H9 (cell line): Measurements from ENCODE around the gene GRB10. TPM values are rescaled to one million over a fixed set of nuclear protein-coding genes. Genes with fewer than 3 reads are reported as not detected.

ENCODE experiments used
- DNase-seq: peaks from one replicate; pipeline ENCODE4 v3.0.0-alpha.2; 2017
- H2AFZ ChIP-seq: one replicate; pipeline ENCODE4 v1.6.1; 2013; ENCODE audit warnings: mild to moderate bottlenecking, low read length, control low read depth, moderate library complexity
- H2AK5ac ChIP-seq: 2 replicates; pipeline ENCODE4 v1.6.1; 2013; ENCODE audit warnings: low read length, control low read depth, mixed read lengths; ENCODE audit not compliant: insufficient read length
- H2BK120ac ChIP-seq: one replicate; pipeline ENCODE4 v1.6.1; 2013; ENCODE audit warnings: low read depth, mild to moderate bottlenecking, low read length, control low read depth, inconsistent platforms; ENCODE audit not compliant: poor library complexity, severe bottlenecking
- H2BK12ac ChIP-seq: 2 replicates; pipeline ENCODE4 v1.6.1; 2013; ENCODE audit warnings: low read length, control low read depth, mixed read lengths, low read depth; ENCODE audit not compliant: insufficient read length
- H2BK15ac ChIP-seq: 2 replicates; pipeline ENCODE4 v1.6.1; 2013; ENCODE audit warnings: low read depth, low read length, control low read depth
- H2BK20ac ChIP-seq: one replicate; pipeline ENCODE4 v1.6.1; 2013; ENCODE audit warnings: low read depth, mild to moderate bottlenecking, low read length, control low read depth, inconsistent platforms; ENCODE audit not compliant: poor library complexity, severe bottlenecking
- H2BK5ac ChIP-seq: 2 replicates; pipeline ENCODE4 v1.6.1; 2013; ENCODE audit warnings: low read length, control low read depth, mixed read lengths; ENCODE audit not compliant: insufficient read length
- H3K14ac ChIP-seq: 2 replicates; pipeline ENCODE4 v1.6.1; 2013; ENCODE audit warnings: low read length, control low read depth; ENCODE audit not compliant: insufficient read depth
- H3K18ac ChIP-seq: 2 replicates; pipeline ENCODE4 v1.6.1; 2013; ENCODE audit warnings: low read depth, mild to moderate bottlenecking, mixed read lengths, low read length, control low read depth; ENCODE audit not compliant: insufficient read length
- H3K23ac ChIP-seq: 2 replicates; pipeline ENCODE4 v1.6.1; 2013; ENCODE audit warnings: low read length, control low read depth, mixed read lengths, low read depth; ENCODE audit not compliant: insufficient read length
- H3K23me2 ChIP-seq: 2 replicates; pipeline ENCODE4 v1.6.1; 2013; ENCODE audit warnings: low read depth, mild to moderate bottlenecking, mixed read lengths, low read length, control low read depth; ENCODE audit not compliant: insufficient read length, poor library complexity, severe bottlenecking
- H3K27ac ChIP-seq: 2 replicates; pipeline ENCODE4 v1.5.1; 2013; ENCODE audit warnings: low read length, control low read depth, mixed read lengths, low read depth; ENCODE audit not compliant: insufficient read length
- H3K27me3 ChIP-seq: 2 replicates; pipeline ENCODE4 v1.6.1; 2013; ENCODE audit warnings: low read length, control low read depth, inconsistent platforms; ENCODE audit not compliant: insufficient read depth
- H3K4ac ChIP-seq: 2 replicates; pipeline ENCODE4 v1.6.1; 2013; ENCODE audit warnings: low read depth, mild to moderate bottlenecking, control low read depth, inconsistent platforms, low read length, moderate library complexity
- H3K4me1 ChIP-seq: 2 replicates; pipeline ENCODE4 v1.6.1; 2013; ENCODE audit warnings: low read length, control low read depth, inconsistent platforms; ENCODE audit not compliant: insufficient read depth
- H3K4me2 ChIP-seq: 2 replicates; pipeline ENCODE4 v1.6.1; 2013; ENCODE audit warnings: low read length, control low read depth, mixed read lengths; ENCODE audit not compliant: insufficient read length, insufficient read depth
- H3K56ac ChIP-seq: 2 replicates; pipeline ENCODE4 v1.6.1; 2013; ENCODE audit warnings: low read depth, mild to moderate bottlenecking, mixed read lengths, low read length, control low read depth; ENCODE audit not compliant: insufficient read length
- H3K79me1 ChIP-seq: 2 replicates; pipeline ENCODE4 v1.6.1; 2013; ENCODE audit warnings: low read depth, mild to moderate bottlenecking, moderate library complexity, low read length, control low read depth, inconsistent platforms; ENCODE audit not compliant: insufficient read depth, poor library complexity, severe bottlenecking
- H3K79me2 ChIP-seq: 2 replicates; pipeline ENCODE4 v1.6.1; 2013; ENCODE audit warnings: low read length, control low read depth, inconsistent platforms; ENCODE audit not compliant: insufficient read depth
- H3K9ac ChIP-seq: 2 replicates; pipeline ENCODE4 v1.6.1; 2013; ENCODE audit warnings: low read length, control low read depth, mixed read lengths; ENCODE audit not compliant: insufficient read length; ENCODE audit errors: extremely low read depth
- H3K9me3 ChIP-seq: one replicate; pipeline ENCODE4 v1.6.1; 2013; ENCODE audit warnings: low read depth, low read length, inconsistent platforms; ENCODE audit not compliant: control insufficient read depth
- H3T11ph ChIP-seq: one replicate; pipeline ENCODE4 v1.6.1; 2013; ENCODE audit warnings: mild to moderate bottlenecking, low read length, control low read depth, inconsistent platforms
- H4K20me1 ChIP-seq: one replicate; pipeline ENCODE4 v1.6.1; 2013; ENCODE audit not compliant: control insufficient read depth, insufficient read length, insufficient read depth
- H4K5ac ChIP-seq: 2 replicates; pipeline ENCODE4 v1.6.1; 2013; ENCODE audit warnings: low read depth, mild to moderate bottlenecking, mixed read lengths, low read length, control low read depth; ENCODE audit not compliant: insufficient read length
- H4K8ac ChIP-seq: replicated peaks from 2 replicates; pipeline ENCODE4 v1.6.1; 2013; ENCODE audit warnings: low read length, control low read depth, mixed read lengths, low read depth; ENCODE audit not compliant: insufficient read length
- H4K91ac ChIP-seq: 2 replicates; pipeline ENCODE4 v1.6.1; 2013; ENCODE audit warnings: low read depth, mild to moderate bottlenecking, moderate library complexity, mixed read lengths, low read length, control low read depth; ENCODE audit not compliant: insufficient read length
- H3K27ac Mint-ChIP-seq, 3 experiments: 2 replicates in 2 of 3; 3 replicates in 1 of 3; pipeline ENCODE4 v1.8.0; 2020 to 2021; ENCODE audit warnings: mixed read lengths in 3 of 3, mild to moderate bottlenecking in 1 of 3, moderate library complexity in 1 of 3
- H3K27me3 Mint-ChIP-seq: 2 replicates; pipeline ENCODE4 v1.8.0; 2021; ENCODE audit warnings: low read depth, mild to moderate bottlenecking, moderate library complexity, mixed read lengths
- H3K36me3 Mint-ChIP-seq, 3 experiments: 2 replicates in 2 of 3; 3 replicates in 1 of 3; pipeline ENCODE4 v1.8.0; 2020 to 2021; ENCODE audit warnings: low read depth in 3 of 3, mixed read lengths in 3 of 3; ENCODE audit not compliant: insufficient read depth in 1 of 3
- H3K4me1 Mint-ChIP-seq, 2 experiments: 2 replicates each; pipeline ENCODE4 v1.8.0; 2020; ENCODE audit warnings: mixed read lengths in 2 of 2
- H3K4me3 Mint-ChIP-seq, 2 experiments: 2 replicates in 1 of 2; 3 replicates in 1 of 2; pipeline ENCODE4 v1.8.0; 2020 to 2021; ENCODE audit warnings: mild to moderate bottlenecking in 2 of 2, mixed read lengths in 2 of 2, moderate library complexity in 1 of 2
- H3K9me3 Mint-ChIP-seq, 2 experiments: 2 replicates in 1 of 2; 3 replicates in 1 of 2; pipeline ENCODE4 v1.8.0; 2020; ENCODE audit warnings: mild to moderate bottlenecking in 2 of 2, mixed read lengths in 2 of 2, moderate library complexity in 1 of 2
- CTCF ChIP-seq: fragments of 200-600 bp; sonication (generic); conservative IDR thresholded peaks from 3 replicates; pipeline ENCODE4 v1.8.0; 2021; ENCODE audit warnings: antibody characterized with exemption, mild to moderate bottlenecking
- WGBS: extraction: QIAGEN DNeasy Blood & Tissue Kit; methylation state at CpG from one replicate; pipeline ENCODE4 v1.1.7; 2013; ENCODE audit warnings: missing lambda C conversion rate, low lambda C conversion rate, mixed read lengths; ENCODE audit not compliant: insufficient read length; ENCODE audit errors: extremely low coverage; 5-methylcytosine and 5-hydroxymethylcytosine counted together
- total RNA-seq: library from RNA; stranded (reverse); gene quantifications from 2 replicates; pipeline ENCODE4 v1.2.1, GENCODE V29; 2021

Gene GRB10
- total RNA-seq, 1 experiment from 2014 or later, result 108 TPM

- Histone ChIP-seq H2BK20ac (no peak overlapping the region), H3K14ac (no peak overlapping the region), H3K23ac (no peak overlapping the region), H3K18ac (no peak overlapping the region), H3K27ac (no peak overlapping the region), H3K4me2 (no peak overlapping the region), H2BK5ac (no peak overlapping the region), H3K56ac (no peak overlapping the region), H2BK120ac (no peak overlapping the region), H2AFZ (no peak overlapping the region), H4K8ac (no peak overlapping the region), H3K79me2 (peaks cover 5% of the 10 kb centered on the region; the same call in 1 of the 2 replicates), H2BK12ac (no peak overlapping the region), H2AK5ac (no peak overlapping the region), H3K27me3 (peaks cover 7% of the 10 kb centered on the region; the same call in 1 of the 2 replicates), H3K9ac (no peak overlapping the region), H3K4ac (no peak overlapping the region), H4K5ac (no peak overlapping the region), H2BK15ac (no peak overlapping the region), H3K79me1 (no peaks in the 10 kb centered on the region), H4K91ac (no peak overlapping the region), H3T11ph (no peak overlapping the region), H3K9me3 (no peaks in the 10 kb centered on the region), H4K20me1 (no peaks in the 10 kb centered on the region), H3K4me1 (peaks cover 5% of the 10 kb centered on the region; the same call in 1 of the 2 replicates), H3K23me2 (peaks cover 10% of the 10 kb centered on the region)
- peak; percentile 20; the same call in 1 of the 3 replicates for TF ChIP-seq CTCF
- Mint-ChIP-seq H3K27ac (no peak overlapping the region), H3K36me3 (peaks cover 6 to 12% (median 7%) of the 10 kb centered on the region in 3 experiments), H3K4me3 (no peak overlapping the region), H3K4me1 (peaks cover 25 to 34% of the 10 kb centered on the region in 2 experiments), H3K27me3 (peaks cover 38% of the 10 kb centered on the region), H3K9me3 (peaks cover 12 to 13% of the 10 kb centered on the region in 2 experiments)
- WGBS, result no CpG with 5 or more reads among the region's 5 CpGs
- no peak for DNase-seq
Observed at GRCh38 chr7:50795831-50796230, 13.1 kb upstream of the GRB10 start.
